ENCODE data around the gene ZNF33B.
"Not testable (repeated sequence)": the region's sequence is repeated elsewhere in the genome, so short reads cannot be mapped to it uniquely, and the experiment has no call there.

ZNF33B gene

DNA sequence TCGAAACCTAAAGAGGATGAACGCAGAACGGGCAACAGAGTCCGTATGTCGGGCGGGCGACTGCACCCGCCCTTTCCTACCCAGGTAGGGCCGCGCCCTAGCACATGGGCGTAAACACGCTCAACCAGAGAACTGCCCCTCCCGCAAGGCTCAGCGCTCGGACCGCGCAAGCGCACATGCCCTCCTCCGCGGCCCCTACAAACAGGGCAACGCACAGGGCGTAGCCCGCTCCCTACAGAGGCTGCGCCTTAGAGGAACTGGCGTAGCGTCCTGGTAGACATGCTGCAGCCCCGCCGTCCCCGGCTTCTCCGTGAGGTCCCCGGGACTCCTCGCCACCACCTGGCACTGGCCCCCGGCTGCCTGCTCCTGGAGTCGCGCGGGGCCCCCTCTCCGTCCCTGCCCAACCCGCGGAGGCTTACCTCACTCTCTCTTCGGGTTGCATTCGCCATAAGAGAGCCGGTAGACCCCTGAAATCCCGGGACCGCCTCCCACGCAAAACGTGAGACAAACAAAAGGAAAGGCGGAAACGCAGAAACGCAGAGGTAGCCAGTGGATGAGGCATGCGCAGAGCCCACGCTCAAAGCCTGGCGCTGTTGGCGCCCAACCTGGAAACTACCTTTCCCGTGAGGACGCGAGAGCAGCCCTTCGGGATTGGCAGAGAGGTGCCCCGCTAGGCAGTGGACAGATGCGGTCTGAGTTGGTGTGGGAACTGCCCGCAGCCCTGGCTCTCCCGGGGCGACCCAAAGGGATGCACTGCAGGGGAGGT is at the start of gene ZNF33B:
Gene ZNF33B, minus strand, starts transcription at position 516 of the 766 bp plus-strand sequence. CDS start 1,642 bp downstream, outside the sequence.
- peak; percentile 56 to 84 for DNase-seq

DNA sequence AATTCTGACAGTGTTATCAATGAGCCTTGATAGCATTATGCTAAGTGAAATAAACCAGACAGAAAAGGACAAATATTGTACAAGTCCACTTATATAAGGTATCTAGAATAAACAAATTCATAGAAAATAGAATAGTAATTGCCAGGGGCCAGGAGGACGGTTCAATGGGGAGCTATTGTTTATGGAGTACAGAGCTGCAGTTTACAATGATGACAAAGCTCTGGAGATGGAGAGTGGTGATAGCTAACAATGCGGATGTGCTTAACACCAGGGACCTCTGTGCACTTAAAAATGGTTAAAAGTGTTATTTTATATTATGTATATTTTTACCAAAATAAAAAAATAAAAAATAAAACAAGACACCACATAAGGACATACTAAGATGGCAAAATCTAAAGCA is 46.1 kb upstream of the ZNF33B start:
- DNase-seq = no peak

DNA sequence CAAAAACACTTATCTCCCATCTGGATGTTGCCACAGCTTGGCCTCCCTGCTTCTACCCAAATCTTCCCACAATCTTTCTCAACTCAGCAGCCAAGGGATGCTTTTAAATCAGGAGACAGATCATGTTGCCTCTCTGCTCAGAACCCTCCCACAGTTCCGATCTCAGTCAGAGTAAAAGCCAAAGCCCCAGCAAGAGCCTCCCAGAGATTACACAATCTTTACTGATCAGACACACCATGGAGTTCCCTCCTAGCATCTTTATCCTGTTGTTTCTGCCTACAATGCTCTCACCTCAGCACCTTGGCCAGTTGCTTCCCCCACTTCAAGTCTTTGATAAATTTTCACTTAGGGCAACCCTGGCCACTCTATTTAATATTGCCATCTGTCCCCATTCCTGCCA is 41.9 kb upstream of the ZNF33B start:
- no peak for DNase-seq

DNA sequence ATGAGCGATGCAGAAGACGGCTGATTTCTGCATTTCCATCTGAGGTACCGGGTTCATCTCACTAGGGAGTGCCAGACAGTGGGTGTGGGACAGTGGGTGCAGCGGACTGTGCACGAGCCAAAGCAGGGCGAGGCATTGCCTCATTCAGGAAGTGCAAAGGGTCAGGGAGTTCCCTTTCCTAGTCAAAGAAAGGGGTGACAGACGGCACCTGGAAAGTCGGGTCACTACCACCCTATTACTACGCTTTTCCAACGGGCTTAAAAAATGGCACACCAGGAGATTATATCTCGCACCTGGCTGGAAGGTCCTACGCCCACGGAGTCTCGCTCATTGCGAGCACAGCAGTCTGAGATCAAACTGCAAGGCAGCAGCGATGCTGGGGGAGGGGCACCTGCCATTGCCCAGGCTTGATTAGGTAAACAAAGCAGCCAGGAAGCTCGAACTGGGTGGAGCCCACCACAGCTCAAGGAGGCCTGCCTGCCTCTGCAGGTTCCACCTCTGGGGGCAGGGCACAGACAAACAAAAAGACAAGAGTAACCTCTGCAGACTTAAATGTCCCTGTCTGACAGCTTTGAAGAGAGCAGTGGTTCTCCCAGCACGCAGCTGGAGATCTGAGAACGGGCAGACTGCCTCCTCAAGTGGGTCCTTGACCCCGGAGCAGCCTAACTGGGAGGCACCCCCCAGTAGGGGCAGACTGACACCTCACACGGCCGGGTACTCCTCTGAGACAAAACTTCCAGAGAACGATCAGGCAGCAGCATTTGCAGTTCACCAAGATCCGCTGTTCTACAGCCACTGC is 27.0 kb upstream of the ZNF33B start:
- DNase-seq = not testable (repeated sequence)

DNA sequence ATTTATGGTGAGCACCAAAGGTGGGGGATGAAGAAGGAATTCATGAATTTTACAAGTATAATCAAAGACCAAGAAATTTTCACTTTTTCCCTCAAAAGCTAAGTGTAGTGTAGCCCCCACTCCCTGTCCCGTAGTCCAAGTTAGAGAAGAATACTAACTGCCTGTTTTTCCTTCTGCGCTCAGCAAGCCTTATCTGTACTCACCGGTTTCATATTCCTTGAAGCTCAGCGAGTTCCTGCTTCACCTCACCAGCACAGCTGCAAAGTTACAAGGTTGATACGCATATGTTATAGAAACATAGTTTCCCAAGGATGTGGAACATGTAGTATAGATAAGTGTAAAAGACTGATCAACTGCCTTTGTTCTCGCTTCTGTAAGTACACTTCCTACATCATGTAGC is 16.0 kb upstream of the ZNF33B start:
- DNase-seq = no peak

DNA sequence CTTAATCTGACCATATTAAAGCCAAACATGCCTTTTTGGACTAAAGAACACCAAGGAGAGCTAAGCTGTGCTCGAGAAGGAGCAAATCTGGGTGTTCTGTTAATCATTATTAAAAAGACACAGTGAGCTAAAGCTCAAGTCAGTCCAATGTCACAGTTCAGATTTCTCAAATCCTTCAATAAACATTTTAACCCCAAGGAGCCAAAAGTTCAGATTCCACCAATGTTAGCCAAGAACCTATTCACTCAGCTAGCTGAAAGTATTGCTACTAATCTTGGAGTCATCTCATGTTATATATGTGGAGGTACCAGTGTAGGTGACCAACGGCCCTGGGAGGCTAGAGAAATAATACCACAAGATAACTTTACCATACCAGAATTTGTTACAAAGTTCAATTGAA is 14.5 kb upstream of the ZNF33B start:
- DNase-seq = no peak

DNA sequence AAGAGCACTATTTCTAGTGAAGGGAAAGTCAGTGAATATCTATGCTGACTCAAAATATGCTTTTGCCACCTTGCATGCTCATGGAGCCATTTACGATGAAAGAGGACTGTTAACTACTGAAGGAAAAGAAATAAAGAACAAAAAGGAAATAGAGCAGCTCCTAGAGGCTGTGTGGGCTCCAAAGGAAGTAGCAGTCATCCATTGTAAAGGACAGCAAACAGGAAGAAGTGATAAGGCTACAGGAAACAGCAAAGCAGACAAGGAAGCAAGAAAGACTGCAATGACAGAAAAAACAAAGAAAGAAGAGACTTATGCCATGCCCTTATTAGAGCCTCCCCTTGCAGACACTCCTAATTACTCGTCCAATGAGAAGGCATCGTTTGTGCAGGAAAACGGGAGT is 12.0 kb upstream of the ZNF33B start:
- DNase-seq = no peak

DNA sequence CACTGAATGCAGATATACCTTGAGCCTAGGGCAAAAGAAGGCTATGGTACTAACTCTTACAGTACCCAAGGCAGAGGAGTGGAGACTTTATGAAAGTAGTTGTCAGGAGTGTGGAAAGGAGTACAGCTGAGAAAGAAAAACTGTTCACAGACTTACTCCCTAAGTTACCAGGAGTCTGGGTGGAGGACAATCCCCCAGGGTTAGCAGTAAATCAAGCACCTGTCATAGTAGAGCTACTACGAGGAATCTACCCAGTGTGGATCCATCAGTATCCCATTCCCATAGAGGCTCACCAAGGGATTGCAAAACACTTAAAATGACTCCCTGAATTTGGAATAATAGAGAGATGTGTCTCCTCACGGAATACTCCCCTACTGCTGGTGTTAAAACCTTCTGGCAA is 10.1 kb upstream of the ZNF33B start:
- DNase-seq = no peak

DNA sequence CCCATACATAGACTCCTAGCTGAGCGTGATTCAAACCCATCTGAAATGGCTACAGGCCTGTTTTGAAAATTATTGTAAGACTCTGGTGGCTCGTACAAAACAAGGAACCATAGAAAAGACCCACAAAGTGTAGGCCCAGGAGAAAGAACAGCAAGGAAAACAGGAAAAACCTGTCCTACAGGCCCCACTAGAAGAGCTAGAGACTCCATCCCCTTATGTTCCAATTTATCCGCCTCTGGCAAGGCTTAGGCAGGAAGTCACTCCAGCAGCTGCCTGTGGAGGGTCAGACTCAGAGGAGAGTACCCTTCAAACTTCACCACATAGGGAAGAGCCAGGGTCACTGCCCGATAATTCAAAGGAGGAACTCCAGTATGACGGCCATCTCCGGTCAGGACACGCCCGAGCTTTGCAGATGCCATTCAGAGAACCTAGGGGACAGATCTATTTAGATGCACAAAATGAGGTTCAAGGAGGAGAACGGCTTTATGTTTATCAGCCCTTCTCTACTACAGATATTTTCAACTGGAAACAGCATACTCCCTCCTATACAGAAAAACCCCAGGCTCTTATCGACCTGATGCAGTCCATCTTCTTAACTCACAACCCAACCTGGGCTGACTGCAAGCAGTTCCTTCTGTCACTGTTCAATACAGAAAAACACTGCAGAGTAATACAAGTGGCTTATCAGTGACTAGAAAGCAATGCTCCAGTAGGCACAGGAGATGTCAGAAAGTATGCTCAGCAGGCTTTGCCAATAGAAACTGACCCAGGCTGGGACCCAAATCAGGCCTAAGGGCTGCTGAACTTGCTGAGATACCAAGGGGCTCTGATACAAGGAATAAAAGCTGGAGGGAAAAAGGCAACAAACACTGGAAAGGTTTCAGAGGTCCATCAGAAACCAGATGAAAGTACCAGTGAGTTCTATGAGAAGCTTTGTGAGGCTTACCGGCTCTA is 8.6 kb upstream of the ZNF33B start:
- no peak for DNase-seq

DNA sequence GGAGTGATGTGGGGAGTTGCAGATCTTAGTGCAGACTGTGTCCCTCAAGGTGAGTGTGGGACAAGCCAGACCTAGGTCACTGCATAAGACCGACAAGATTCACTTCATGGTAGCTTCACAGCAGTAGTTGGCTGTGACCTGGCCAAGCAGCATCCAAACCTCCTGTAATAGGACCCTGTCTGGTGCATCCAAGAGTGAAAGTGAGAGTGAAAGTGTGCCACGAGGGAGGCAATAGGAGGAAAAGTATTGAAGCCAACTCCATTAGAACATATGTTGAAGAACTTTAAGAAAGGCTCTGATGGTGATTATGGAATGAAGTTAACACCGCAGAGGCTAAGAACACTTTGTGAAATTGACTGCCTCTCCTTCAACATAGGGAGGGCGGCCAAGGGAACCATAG is 7.8 kb upstream of the ZNF33B start:
- no peak for DNase-seq

DNA sequence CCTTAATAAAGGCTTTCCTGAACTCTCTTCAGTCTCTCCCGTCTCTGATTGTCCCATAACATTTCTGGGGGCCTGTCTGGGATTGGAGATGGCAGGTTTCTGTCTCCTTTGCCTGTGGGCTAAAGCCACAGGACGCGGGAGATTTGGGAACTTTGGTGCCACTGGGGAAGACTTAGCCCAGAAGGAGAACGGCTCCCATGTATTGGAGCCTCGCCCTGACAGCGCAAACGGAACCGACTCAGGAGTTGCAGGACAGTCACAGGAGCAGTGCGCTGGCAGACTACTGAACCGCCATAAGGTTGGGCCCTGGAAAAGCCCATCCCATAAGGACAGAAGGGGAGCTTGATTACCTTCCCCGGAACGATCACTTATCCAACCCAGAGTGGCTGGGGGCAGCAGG is 7.1 kb upstream of the ZNF33B start:
- DNase-seq = no peak

DNA sequence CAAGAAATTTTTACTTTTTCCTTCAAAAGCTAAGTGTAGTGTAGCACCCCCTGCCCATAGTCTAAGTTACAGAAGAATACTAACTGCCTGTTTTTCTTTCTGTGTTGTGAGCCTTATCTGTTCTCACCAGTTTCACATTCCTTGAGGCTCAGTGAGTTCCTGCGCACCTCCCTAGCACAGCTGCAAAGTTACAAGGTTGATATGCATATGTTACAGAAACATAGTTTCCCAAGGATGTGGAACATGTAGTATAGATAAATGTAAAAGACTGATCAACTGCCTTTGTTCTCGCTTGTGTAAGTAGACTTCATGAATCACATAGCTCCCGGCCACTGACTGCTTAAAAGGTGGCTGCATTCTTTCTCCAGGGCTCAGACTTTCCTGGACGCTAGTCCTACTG is 6.7 kb upstream of the ZNF33B start:
- DNase-seq = no peak

DNA sequence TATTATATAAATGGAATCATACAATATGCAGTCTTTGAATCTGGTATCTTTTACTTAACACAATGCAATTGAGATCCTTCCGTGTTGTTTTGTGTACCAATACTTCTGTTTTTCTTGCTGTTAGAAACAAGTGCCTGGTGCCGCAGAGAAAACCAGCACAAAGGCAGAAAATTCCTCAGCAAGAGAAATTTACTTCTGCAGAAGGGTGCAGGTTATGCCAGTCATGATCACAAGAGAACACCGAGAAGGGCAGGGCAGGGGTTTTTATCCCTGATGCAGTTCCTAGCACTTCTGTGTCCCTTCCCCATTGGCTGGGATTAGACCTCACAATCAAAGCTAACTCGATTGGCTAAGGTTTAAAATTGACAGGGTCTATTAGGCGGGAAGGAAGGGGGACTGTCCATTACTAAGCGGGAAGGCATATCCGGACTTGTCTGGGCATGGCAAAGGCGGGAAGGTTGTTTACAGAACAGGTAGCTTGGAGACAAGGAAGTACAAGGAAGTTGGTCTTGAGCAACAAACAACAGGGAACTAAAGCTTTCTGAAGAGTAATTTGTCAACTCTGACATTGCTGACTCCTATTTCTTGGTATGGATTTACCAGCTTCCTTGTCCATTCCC is 2.4 kb upstream of the ZNF33B start:
- no peak for DNase-seq

DNA sequence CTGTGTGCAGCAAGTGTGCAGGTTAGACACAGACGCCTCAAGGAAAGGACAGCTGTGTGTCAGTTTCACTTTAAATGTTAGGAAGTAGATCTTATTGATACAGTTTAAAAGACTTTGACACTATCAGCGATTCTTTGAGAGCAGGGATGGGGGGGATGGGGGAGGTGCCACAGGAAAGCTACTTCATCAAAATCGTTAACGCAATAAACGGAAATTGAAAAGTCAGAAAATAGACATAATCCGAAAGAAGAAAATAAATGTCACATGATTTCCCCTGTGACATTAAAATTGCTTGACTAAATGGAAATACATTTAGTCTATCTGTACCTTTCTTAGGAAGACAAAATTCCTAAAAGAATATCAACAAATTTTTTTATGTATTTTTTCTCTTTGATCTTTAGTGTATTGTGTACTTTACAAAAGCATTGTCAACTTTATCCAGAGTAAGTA is 476 bp upstream of the ZNF33B start:
- DNase-seq = no peak

DNA sequence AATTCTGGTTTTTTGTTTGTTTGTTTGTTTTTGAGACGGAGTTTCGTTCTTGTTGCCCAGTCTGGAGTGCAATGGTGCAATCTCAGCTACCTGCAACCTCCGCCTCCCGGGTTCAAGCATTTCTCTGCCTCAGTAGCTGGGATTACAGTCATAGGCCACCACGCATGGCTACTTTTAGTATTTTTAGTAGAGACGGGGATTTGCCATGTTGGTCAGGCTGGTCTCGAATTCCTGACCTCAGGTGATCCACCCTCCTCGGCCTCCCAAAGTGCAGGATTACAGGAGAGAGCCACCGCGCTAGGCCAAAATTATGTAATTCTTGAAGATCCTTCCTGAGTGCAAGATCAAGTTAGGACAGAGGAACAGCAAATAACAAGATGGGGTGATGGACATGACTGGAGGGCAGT is 719 bp downstream of the ZNF33B start:
- DNase-seq = no peak

DNA sequence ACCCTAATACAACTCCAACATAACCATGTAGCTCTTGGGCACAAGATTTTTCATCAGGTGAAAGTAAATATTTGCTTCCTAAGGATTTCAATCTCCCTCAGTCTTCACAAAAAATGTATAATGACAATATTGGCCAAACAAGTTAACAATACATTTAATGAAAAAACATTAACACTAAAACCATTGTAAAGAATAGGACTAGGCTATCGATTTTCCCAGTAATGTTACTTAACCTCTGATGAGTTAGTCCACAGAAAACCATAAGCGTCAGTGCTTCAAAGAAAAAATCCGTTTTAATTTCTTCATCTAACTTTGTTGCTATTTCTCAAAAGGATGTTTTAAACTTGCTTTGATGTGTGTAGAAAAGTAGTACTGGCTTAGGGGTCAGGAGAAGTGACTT is 1.2 kb downstream of the ZNF33B start:
- no peak for DNase-seq

DNA sequence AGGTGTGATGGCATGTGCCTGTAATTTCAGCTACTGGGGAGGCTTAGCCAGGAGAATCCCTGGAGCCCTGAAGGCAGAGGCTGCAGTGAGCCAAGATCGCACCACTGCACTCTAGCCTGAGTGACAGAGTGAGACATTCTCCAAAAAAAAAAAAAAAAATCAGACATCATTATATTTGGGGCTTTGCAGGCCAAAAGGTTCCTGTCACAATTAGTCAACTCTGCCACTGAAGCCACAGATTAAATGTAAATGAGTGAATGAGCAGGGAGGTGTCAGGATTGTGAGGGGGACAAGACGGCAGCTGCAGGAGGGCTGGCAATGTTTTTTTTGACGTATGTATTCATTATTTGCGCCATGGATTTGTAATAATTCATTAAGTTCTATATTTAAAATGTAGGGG is 3.3 kb downstream of the ZNF33B start:
- DNase-seq = no peak

DNA sequence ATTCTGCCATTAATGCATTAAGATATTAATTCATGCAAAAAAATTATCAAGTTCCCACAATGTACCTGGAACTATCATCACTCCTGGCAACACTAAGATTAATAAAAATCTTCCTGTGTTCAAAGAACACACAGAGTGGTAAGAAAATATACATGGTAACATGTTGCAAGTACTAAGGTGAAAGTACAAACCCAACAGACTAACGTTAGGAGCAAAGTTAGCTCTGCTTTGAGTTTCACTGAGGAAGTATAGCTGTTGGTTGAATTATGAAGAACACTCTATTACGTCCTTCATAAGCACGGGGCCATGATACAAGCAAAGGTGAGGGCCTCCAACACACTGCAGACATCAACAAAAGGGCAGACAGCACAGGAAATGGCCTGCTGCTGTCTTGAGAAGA is 5.8 kb downstream of the ZNF33B start:
- no peak for DNase-seq

DNA sequence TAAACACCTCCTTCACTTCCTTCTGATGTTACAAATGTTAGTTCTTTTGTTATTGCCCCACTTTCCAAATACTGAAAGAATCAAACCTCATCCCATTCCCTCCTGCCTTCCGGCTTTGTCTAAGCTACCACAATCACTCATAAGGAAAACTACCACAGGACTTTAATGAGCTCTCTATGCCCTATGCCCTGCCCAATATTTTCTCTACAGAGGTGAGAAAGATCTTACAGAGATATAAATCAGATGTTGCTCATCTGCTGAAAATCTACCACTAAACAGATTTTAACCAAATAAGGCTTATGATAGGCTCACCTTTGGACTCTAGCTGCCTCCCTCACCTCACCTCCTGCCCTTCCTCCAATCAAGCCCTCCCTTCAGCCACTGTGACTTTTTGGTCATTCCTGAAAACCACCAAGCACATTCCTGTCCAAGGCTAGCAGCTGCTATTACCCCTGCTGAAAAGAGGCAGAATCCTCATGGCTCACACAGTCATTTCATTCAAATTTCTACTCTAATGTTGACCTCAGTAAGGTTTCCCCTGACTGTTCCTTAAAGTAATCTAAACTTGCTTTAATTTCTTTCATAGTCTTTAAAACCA is 7.7 kb downstream of the ZNF33B start:
- DNase-seq = no peak

DNA sequence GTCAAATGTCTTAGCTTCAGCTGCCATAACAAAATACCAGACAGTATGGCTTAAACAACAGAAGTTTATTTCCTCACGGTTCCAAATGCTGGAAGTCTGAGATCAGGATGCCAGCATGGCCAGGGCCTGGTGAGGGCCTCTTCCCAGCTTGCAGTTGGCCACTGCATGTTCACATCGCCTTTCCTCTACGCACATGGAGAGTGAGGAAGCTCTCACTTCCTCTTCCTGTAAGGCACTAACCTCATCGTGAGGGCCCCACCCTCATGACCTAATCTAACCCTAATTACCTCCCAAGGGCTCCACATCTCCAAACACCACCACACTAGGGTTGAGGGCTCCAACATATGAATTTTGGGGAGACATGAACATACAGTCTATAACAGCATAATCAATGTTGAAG is 14.4 kb downstream of the ZNF33B start:
- DNase-seq = no peak

DNA sequence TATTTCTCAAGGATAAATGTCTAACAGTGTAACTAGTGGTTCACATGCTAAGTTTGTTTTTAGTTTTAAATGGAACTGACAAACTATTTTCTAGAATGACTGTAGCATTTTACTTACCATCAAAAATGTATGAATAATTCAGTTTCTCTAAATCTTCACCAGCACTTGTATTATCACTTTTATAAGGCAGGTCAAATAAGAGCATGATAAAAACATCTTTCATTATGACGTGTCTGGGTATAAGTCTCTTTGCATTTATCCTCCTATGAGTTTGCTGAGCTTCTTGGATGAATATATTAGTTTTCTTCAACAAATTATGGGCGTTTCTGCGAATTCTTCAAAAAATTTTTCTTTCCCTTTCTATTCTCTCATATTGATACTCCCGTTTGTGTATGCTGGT is 19.9 kb downstream of the ZNF33B start:
- no peak for DNase-seq

DNA sequence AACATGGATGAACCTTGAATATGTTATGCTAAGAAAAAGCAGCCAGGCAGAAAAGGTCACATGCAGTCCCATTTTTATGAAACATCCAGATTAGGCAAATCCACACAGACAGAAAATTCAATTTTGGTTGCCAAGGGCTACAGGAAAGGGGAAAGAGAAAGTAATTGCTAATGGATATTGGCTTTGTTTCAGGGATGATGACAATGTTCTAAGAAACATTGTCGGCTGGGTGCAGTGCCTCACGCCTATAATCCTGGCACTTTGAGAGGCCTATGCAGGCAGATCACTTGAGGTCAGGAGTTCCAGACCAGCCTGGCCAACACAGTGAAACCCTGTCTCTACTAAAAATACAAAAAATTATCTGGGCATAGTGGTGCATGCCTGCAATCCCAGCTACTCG is 23.0 kb downstream of the ZNF33B start:
- DNase-seq = no peak
